Activated CD4-positive, alpha-beta memory T cell treated with anti-CD3 and anti-CD28 coated beads for 36 hours (primary cell): ENCODE data around the gene MYH3. TPM values are rescaled to one million over a fixed set of nuclear protein-coding genes. Genes with fewer than 3 reads are reported as not detected.
"Not testable (repeated sequence)": the region's sequence is repeated elsewhere in the genome, so short reads cannot be mapped to it uniquely, and the experiment has no call there.

Experiments
- CTCF ChIA-PET: fragments of 350-600 bp; sonication (Branson Sonifier 250); formaldehyde crosslinking; loops from one replicate; lab custom pipeline; 2021; ENCODE audit warnings: antibody characterized with exemption, inconsistent platforms; lab: Charles Lee
- POLR2A ChIA-PET: fragments of 350-600 bp; sonication (Branson Sonifier 250); formaldehyde crosslinking; loops from one replicate; lab custom pipeline; 2021; ENCODE audit warnings: antibody characterized with exemption; lab: Charles Lee
- DNase-seq: peaks from one replicate; pipeline ENCODE4 v3.0.0-alpha.2; 2020
- H3K27ac Mint-ChIP-seq: one replicate; pipeline ENCODE4 v1.8.0; 2021; ENCODE audit warnings: mixed read lengths
- H3K27me3 Mint-ChIP-seq: one replicate; pipeline ENCODE4 v1.8.0; 2021; ENCODE audit warnings: mixed read lengths
- H3K36me3 Mint-ChIP-seq: one replicate; pipeline ENCODE4 v1.8.0; 2021; ENCODE audit warnings: mixed read lengths
- H3K4me1 Mint-ChIP-seq: one replicate; pipeline ENCODE4 v1.8.0; 2021; ENCODE audit warnings: low read depth, mixed read lengths
- H3K4me3 Mint-ChIP-seq: one replicate; pipeline ENCODE4 v1.8.0; 2021; ENCODE audit warnings: mild to moderate bottlenecking, mixed read lengths
- H3K9me3 Mint-ChIP-seq: one replicate; pipeline ENCODE4 v1.8.0; 2021; ENCODE audit warnings: mixed read lengths
- intact Hi-C: fragments of 100-400 bp; cut with micrococcal nuclease; formaldehyde crosslinking; loops from one replicate; pipeline ENCODE4 v1.15.1; 2023
- total RNA-seq, 2 experiments: library from RNA; stranded (reverse); gene quantifications; one replicate each; pipeline ENCODE4 v1.2.3, GENCODE V29; 2021

Gene MYH3
- total RNA-seq = 1 to 10 TPM; 1.6 to 2.4 TPM

- ChIA-PET POLR2A (no interaction called here), CTCF (interaction anchor here (1.1 to 1.6 kb wide), 2 partner anchors 11 to 27 kb away, joined by 5 read pairs; no protein-coding TSS in a partner anchor)
- H3K4me1 Mint-ChIP-seq = peaks cover 11% of the 10 kb centered on the region
- no peak within 1 kb of the TSS for H3K4me3 Mint-ChIP-seq
- no peaks in the 10 kb centered on the region for H3K9me3 Mint-ChIP-seq
- intact Hi-C loops = no loop called here
- H3K36me3 Mint-ChIP-seq = peaks cover 3% of the 10 kb centered on the region
- no peak for DNase-seq
- H3K27me3 Mint-ChIP-seq = no peaks in the 10 kb centered on the region
- H3K27ac Mint-ChIP-seq = no peak within 1 kb of the TSS
Observed at GRCh38 chr17:10657148-10657547, at the start of gene MYH3. TSS of gene MYH3 (minus strand) at chr17:10657309. CDS start at chr17:10655064, 2,245 bp downstream.

GRCh38 chr17:10705727-10706126 lies 48.6 kb upstream of the MYH3 start:
- Mint-ChIP-seq H3K27ac (no peak overlapping the region), H3K4me1 (peaks cover 51% of the 10 kb centered on the region), H3K4me3 (no peak overlapping the region), H3K9me3 (no peaks in the 10 kb centered on the region), H3K27me3 (no peaks in the 10 kb centered on the region), H3K36me3 (peaks cover 39% of the 10 kb centered on the region)
- ChIA-PET CTCF (interaction anchor here (1.0 to 1.8 kb wide), 2 partner anchors 31 to 59 kb away, joined by 3 to 8 read pairs; no protein-coding TSS in a partner anchor), POLR2A (no interaction called here)
- intact Hi-C loops = no loop called here
- no peak for DNase-seq

- CTCF ChIA-PET = interaction anchor here (0.9 to 1.6 kb wide), 4 partner anchors 9 to 56 kb away, joined by 3 to 5 read pairs (median 4); no protein-coding TSS in a partner anchor
- POLR2A ChIA-PET = no interaction called here
- H3K27me3 Mint-ChIP-seq = no peaks in the 10 kb centered on the region
- H3K4me1 Mint-ChIP-seq = peaks cover 56% of the 10 kb centered on the region
- no peak overlapping the region for H3K4me3 Mint-ChIP-seq
- peak overlapping the region; percentile 54 for H3K27ac Mint-ChIP-seq
- peaks cover 24% of the 10 kb centered on the region for H3K36me3 Mint-ChIP-seq
- no peak for DNase-seq
- no peaks in the 10 kb centered on the region for H3K9me3 Mint-ChIP-seq
- intact Hi-C loops = no loop called here
Observed at GRCh38 chr17:10702574-10702973, 45.5 kb upstream of the MYH3 start.

- DNase-seq = peak; percentile 26
- H3K9me3 Mint-ChIP-seq = no peaks in the 10 kb centered on the region
- intact Hi-C loops = loop anchor here (5.0 kb wide), 2 partner anchors 53 to 1297 kb away; partner anchors contain the start of gene ZNF18
- H3K4me3 Mint-ChIP-seq = peak overlapping the region; percentile 66
- H3K4me1 Mint-ChIP-seq = peaks cover 56% of the 10 kb centered on the region
- POLR2A ChIA-PET = no interaction called here
- peaks cover 15% of the 10 kb centered on the region for H3K36me3 Mint-ChIP-seq
- CTCF ChIA-PET = interaction anchor here (1.1 kb wide), 1 partner anchor 16 kb away, joined by 3 read pairs; no protein-coding TSS in a partner anchor
- H3K27ac Mint-ChIP-seq = peak overlapping the region; percentile 90
- no peaks in the 10 kb centered on the region for H3K27me3 Mint-ChIP-seq
Observed at GRCh38 chr17:10699856-10700255, 42.7 kb upstream of the MYH3 start.

GRCh38 chr17:10698096-10698818 lies 41.1 kb upstream of the MYH3 start:
- ChIA-PET CTCF (no interaction called here), POLR2A (no interaction called here)
- Mint-ChIP-seq H3K4me3 (peak overlapping the region; percentile 92), H3K36me3 (peaks cover 23% of the 10 kb centered on the region), H3K27me3 (no peaks in the 10 kb centered on the region), H3K27ac (peak overlapping the region; percentile 93), H3K9me3 (no peaks in the 10 kb centered on the region), H3K4me1 (peaks cover 52% of the 10 kb centered on the region)
- intact Hi-C loops = loop anchor here (5.0 kb wide), 2 partner anchors 51 to 1299 kb away; partner anchors contain the start of gene ZNF18
- DNase-seq = no peak

GRCh38 chr17:10697092-10698081 lies 40.3 kb upstream of the MYH3 start, which contains the start of the genes ADPRM and SCO1:
TSS of gene ADPRM (plus strand) at chr17:10697594. CDS start at chr17:10704927, 7,333 bp downstream.
TSS of gene SCO1 (minus strand) at chr17:10697533. CDS start at chr17:10697507, 26 bp downstream.
- peak within 1 kb of the TSS; percentile 93 for H3K27ac Mint-ChIP-seq
- no peaks in the 10 kb centered on the region for H3K27me3 Mint-ChIP-seq
- ChIA-PET CTCF (interaction anchor here (1.3 to 2.0 kb wide), 2 partner anchors 13 to 51 kb away, joined by 7 to 10 read pairs; no protein-coding TSS in a partner anchor), POLR2A (interaction anchor here (1.0 kb wide), 1 partner anchor 89 kb away, joined by 3 read pairs; no protein-coding TSS in a partner anchor)
- H3K4me1 Mint-ChIP-seq = peaks cover 52% of the 10 kb centered on the region
- intact Hi-C loops = loop anchor here (1.0 to 5.0 kb wide), 3 partner anchors 32 to 1300 kb away; partner anchors contain the start of gene ZNF18
- no peaks in the 10 kb centered on the region for H3K9me3 Mint-ChIP-seq
- H3K4me3 Mint-ChIP-seq = peak within 1 kb of the TSS; percentile 92
- DNase-seq = peak; percentile 94
- H3K36me3 Mint-ChIP-seq = peaks cover 31% of the 10 kb centered on the region

GRCh38 chr17:10695875-10696407 lies 38.8 kb upstream of the MYH3 start:
- CTCF ChIA-PET = interaction anchor here (0.7 to 2.0 kb wide), 3 partner anchors 12 to 51 kb away, joined by 3 to 10 read pairs (median 3); no protein-coding TSS in a partner anchor
- DNase-seq, H3K27me3 Mint-ChIP-seq, H3K9me3 Mint-ChIP-seq, H3K27ac Mint-ChIP-seq: not testable (repeated sequence)
- intact Hi-C loops = loop anchor here (5.0 kb wide), 2 partner anchors 49 to 1301 kb away; partner anchors contain the start of gene ZNF18
- POLR2A ChIA-PET = interaction anchor here (1.0 kb wide), 1 partner anchor 88 kb away, joined by 3 read pairs; no protein-coding TSS in a partner anchor
- Mint-ChIP-seq H3K4me1 (peaks cover 46% of the 10 kb centered on the region), H3K36me3 (peaks cover 35% of the 10 kb centered on the region), H3K4me3 (peak overlapping the region; percentile 92)

GRCh38 chr17:10687499-10687898 lies 30.4 kb upstream of the MYH3 start:
- Mint-ChIP-seq H3K27ac (no peak overlapping the region), H3K4me3 (no peak overlapping the region), H3K27me3 (no peaks in the 10 kb centered on the region), H3K9me3 (no peaks in the 10 kb centered on the region), H3K36me3 (peaks cover 58% of the 10 kb centered on the region), H3K4me1 (peaks cover 25% of the 10 kb centered on the region)
- DNase-seq = no peak
- CTCF ChIA-PET = interaction anchor here (1.3 to 1.5 kb wide), 2 partner anchors 41 to 70 kb away, joined by 5 to 6 read pairs; no protein-coding TSS in a partner anchor
- intact Hi-C loops = no loop called here
- POLR2A ChIA-PET = no interaction called here

GRCh38 chr17:10683853-10684252 lies 26.7 kb upstream of the MYH3 start:
- DNase-seq = no peak
- no peak overlapping the region for H3K27ac Mint-ChIP-seq
- ChIA-PET CTCF (interaction anchor here (0.7 to 3.0 kb wide), 13 partner anchors 9 to 161 kb away, joined by 3 to 20 read pairs (median 4); no protein-coding TSS in a partner anchor), POLR2A (interaction anchor here (0.6 kb wide), 1 partner anchor 608 kb away, joined by 4 read pairs; no protein-coding TSS in a partner anchor)
- peaks cover 5% of the 10 kb centered on the region for H3K4me1 Mint-ChIP-seq
- intact Hi-C loops = no loop called here
- H3K27me3 Mint-ChIP-seq = no peaks in the 10 kb centered on the region
- H3K9me3 Mint-ChIP-seq = no peaks in the 10 kb centered on the region
- H3K4me3 Mint-ChIP-seq = no peak overlapping the region
- H3K36me3 Mint-ChIP-seq = peaks cover 50% of the 10 kb centered on the region

GRCh38 chr17:10681866-10682446 lies 24.8 kb upstream of the MYH3 start:
- Mint-ChIP-seq H3K4me1 (no peaks in the 10 kb centered on the region), H3K9me3 (no peaks in the 10 kb centered on the region), H3K27me3 (no peaks in the 10 kb centered on the region), H3K36me3 (peaks cover 52% of the 10 kb centered on the region), H3K4me3 (no peak overlapping the region), H3K27ac (no peak overlapping the region)
- DNase-seq = no peak
- intact Hi-C loops = no loop called here
- ChIA-PET CTCF (interaction anchor here (0.7 to 3.0 kb wide), 2 partner anchors 35 to 50 kb away, joined by 3 to 19 read pairs; no protein-coding TSS in a partner anchor), POLR2A (no interaction called here)
